LHCN-M2 (cell line): ENCODE results near the gene GAMT. TPM values are rescaled to one million over a fixed set of nuclear protein-coding genes. Genes with fewer than 3 reads are reported as not detected.
A peak's percentile ranks its signal among the peaks of the same experiment; 100 is the strongest.

ENCODE experiments used
- DNase-seq: peaks from one replicate; pipeline ENCODE4 v3.0.0-alpha.2; 2012; ENCODE audit warnings: low read depth
- total RNA-seq: library from RNA; depleted of rRNA; stranded (reverse); fragments of >200 nt; gene quantifications from 2 replicates; pipeline ENCODE4 v1.2.3, GENCODE V29; 2014

Gene GAMT
- total RNA-seq, 1 experiment from 2014 or later = 100 TPM

GRCh38 chr19:1386945-1387683 lies 14.2 kb downstream of the GAMT start:
- DNase-seq = no peak

- no peak for DNase-seq
Measured at GRCh38 chr19:1385816-1386215, 15.5 kb downstream of the GAMT start.

GRCh38 chr19:1384478-1385110 lies 16.7 kb downstream of the GAMT start:
- no peak for DNase-seq

- no peak for DNase-seq
Measured at GRCh38 chr19:1384085-1384462, 17.3 kb downstream of the GAMT start.

- DNase-seq = peak; percentile 85
Measured at GRCh38 chr19:1383312-1384084, 17.8 kb downstream of the GAMT start, which contains the start of gene NDUFS7. NDUFS7 (plus strand) TSS chr19:1383907; CDS start chr19:1383927, 20 bp downstream.

- peak; percentile 91 for DNase-seq
Measured at GRCh38 chr19:1383017-1383311, 18.4 kb downstream of the GAMT start.

- DNase-seq = no peak
Measured at GRCh38 chr19:1382250-1382649, 19.1 kb downstream of the GAMT start.

GRCh38 chr19:1379961-1380489 lies 21.3 kb downstream of the GAMT start:
- no peak for DNase-seq

GRCh38 chr19:1379126-1379905 lies 22.0 kb downstream of the GAMT start:
- no peak for DNase-seq

GRCh38 chr19:1377965-1378785 lies 23.2 kb downstream of the GAMT start:
- DNase-seq = no peak

- DNase-seq = no peak
Measured at GRCh38 chr19:1377176-1377964, 24.0 kb downstream of the GAMT start.

GRCh38 chr19:1376415-1376805 lies 24.9 kb downstream of the GAMT start:
- no peak for DNase-seq

GRCh38 chr19:1374250-1374577 lies 27.1 kb downstream of the GAMT start:
- no peak for DNase-seq

- DNase-seq = no peak
Measured at GRCh38 chr19:1373534-1374249, 27.6 kb downstream of the GAMT start.

GRCh38 chr19:1373042-1373533 lies 28.3 kb downstream of the GAMT start:
- no peak for DNase-seq

- DNase-seq = no peak
Measured at GRCh38 chr19:1370579-1371361, 30.6 kb downstream of the GAMT start.

- DNase-seq = no peak
Measured at GRCh38 chr19:1369214-1369805, 32.0 kb downstream of the GAMT start.
